Panc1 (cell line): ENCODE data around the gene IGSF10.

Experiments
- TF ChIP-seq, protein P1 (sequence below): fragments of 450-650 bp; IDR thresholded peaks from 2 replicates; pipeline ENCODE4 v1.5.1; 2017; ENCODE audit warnings: mild to moderate bottlenecking
- TF ChIP-seq, protein P2 (sequence below), 2 experiments: IDR thresholded peaks; 2 replicates each; pipeline ENCODE4 v1.6.1; 2011 to 2012; ENCODE audit warnings: low read depth in 2 of 2, control low read depth in 1 of 2, low read length in 1 of 2, mild to moderate bottlenecking in 1 of 2, moderate library complexity in 1 of 2; ENCODE audit not compliant: insufficient read depth in 1 of 2

DNA sequence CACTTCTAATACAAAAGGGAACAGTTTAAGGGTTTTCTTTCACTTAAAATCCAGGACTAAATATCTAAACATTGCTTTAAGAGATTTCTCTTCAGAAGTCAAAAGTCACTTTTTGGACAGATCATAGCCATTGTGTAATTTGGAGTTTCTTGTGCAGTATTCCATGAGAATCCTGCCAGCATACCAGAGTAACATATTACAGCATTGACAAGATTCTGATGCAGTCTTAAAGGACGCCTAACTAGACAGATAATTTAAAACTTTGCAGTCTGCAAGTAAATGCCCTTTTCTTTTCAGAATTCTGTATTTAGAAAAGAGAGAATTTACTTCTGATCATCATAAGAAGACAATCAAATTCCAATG lies 17.5 kb upstream of the IGSF10 start:
- TF ChIP-seq, protein P1, sequence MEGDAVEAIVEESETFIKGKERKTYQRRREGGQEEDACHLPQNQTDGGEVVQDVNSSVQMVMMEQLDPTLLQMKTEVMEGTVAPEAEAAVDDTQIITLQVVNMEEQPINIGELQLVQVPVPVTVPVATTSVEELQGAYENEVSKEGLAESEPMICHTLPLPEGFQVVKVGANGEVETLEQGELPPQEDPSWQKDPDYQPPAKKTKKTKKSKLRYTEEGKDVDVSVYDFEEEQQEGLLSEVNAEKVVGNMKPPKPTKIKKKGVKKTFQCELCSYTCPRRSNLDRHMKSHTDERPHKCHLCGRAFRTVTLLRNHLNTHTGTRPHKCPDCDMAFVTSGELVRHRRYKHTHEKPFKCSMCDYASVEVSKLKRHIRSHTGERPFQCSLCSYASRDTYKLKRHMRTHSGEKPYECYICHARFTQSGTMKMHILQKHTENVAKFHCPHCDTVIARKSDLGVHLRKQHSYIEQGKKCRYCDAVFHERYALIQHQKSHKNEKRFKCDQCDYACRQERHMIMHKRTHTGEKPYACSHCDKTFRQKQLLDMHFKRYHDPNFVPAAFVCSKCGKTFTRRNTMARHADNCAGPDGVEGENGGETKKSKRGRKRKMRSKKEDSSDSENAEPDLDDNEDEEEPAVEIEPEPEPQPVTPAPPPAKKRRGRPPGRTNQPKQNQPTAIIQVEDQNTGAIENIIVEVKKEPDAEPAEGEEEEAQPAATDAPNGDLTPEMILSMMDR = no peak
- TF ChIP-seq, protein P2, sequence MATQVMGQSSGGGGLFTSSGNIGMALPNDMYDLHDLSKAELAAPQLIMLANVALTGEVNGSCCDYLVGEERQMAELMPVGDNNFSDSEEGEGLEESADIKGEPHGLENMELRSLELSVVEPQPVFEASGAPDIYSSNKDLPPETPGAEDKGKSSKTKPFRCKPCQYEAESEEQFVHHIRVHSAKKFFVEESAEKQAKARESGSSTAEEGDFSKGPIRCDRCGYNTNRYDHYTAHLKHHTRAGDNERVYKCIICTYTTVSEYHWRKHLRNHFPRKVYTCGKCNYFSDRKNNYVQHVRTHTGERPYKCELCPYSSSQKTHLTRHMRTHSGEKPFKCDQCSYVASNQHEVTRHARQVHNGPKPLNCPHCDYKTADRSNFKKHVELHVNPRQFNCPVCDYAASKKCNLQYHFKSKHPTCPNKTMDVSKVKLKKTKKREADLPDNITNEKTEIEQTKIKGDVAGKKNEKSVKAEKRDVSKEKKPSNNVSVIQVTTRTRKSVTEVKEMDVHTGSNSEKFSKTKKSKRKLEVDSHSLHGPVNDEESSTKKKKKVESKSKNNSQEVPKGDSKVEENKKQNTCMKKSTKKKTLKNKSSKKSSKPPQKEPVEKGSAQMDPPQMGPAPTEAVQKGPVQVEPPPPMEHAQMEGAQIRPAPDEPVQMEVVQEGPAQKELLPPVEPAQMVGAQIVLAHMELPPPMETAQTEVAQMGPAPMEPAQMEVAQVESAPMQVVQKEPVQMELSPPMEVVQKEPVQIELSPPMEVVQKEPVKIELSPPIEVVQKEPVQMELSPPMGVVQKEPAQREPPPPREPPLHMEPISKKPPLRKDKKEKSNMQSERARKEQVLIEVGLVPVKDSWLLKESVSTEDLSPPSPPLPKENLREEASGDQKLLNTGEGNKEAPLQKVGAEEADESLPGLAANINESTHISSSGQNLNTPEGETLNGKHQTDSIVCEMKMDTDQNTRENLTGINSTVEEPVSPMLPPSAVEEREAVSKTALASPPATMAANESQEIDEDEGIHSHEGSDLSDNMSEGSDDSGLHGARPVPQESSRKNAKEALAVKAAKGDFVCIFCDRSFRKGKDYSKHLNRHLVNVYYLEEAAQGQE (IDR thresholded peaks at IDR 0.05; ENCODE audit: insufficient read depth in 1 of 2, low read depth in 2 of 2, low read length in 1 of 2) = no peak
